H1 (cell line): ENCODE results near the gene PRKG2. TPM values are rescaled to one million over a fixed set of nuclear protein-coding genes. Genes with fewer than 3 reads are reported as not detected.

Experiments
- CTCF ChIA-PET: fragments of 300-600 bp; sonication (Branson Sonifier 250); formaldehyde crosslinking; loops from one replicate; lab custom pipeline; 2021; ENCODE audit not compliant: partially characterized antibody; lab: Charles Lee
- POLR2A ChIA-PET: fragments of 300-600 bp; sonication (Branson Sonifier 250); formaldehyde crosslinking; loops from one replicate; lab custom pipeline; 2021; ENCODE audit warnings: inconsistent platforms; ENCODE audit not compliant: partially characterized antibody; lab: Charles Lee
- DNase-seq, 2 experiments: peaks; one replicate each; pipeline versions ENCODE4 v3.0.0 to v3.0.0-alpha.2; 2010 to 2022; ENCODE audit warnings: low spot score in 2 of 2, low read depth in 1 of 2, mixed read lengths in 1 of 2
- FAIRE-seq: peaks from 2 replicates; lab custom pipeline; 2011; peaks lifted over from hg19 to GRCh38; lab: Jason Lieb, UNC
- H2AFZ ChIP-seq: 2 replicates; pipeline ENCODE4 v1.8.1; 2012; ENCODE audit warnings: low read length, inconsistent platforms
- H2AK5ac ChIP-seq: 2 replicates; pipeline ENCODE4 v1.6.1; 2013; ENCODE audit warnings: low read depth, low read length
- H2BK120ac ChIP-seq: replicated peaks from 2 replicates; pipeline ENCODE3; 2013; ENCODE audit warnings: low read depth, low read length, inconsistent platforms
- H2BK12ac ChIP-seq: 2 replicates; pipeline ENCODE4 v1.6.1; 2013; ENCODE audit warnings: low read depth, low read length
- H2BK15ac ChIP-seq: 2 replicates; pipeline ENCODE4 v1.6.1; 2013; ENCODE audit warnings: low read length
- H2BK20ac ChIP-seq: 2 replicates; pipeline ENCODE4 v1.6.1; 2013; ENCODE audit warnings: low read length
- H2BK5ac ChIP-seq: 2 replicates; pipeline ENCODE4 v1.6.1; 2013; ENCODE audit warnings: low read depth, low read length
- H3K14ac ChIP-seq: 2 replicates; pipeline ENCODE4 v1.6.1; 2013; ENCODE audit warnings: inconsistent platforms; ENCODE audit not compliant: insufficient read length
- H3K18ac ChIP-seq: 2 replicates; pipeline ENCODE4 v1.6.1; 2013; ENCODE audit warnings: low read length; ENCODE audit errors: extremely low read depth
- H3K23ac ChIP-seq: 2 replicates; pipeline ENCODE4 v1.6.1; 2013; ENCODE audit warnings: inconsistent platforms; ENCODE audit not compliant: insufficient read length
- H3K23me2 ChIP-seq: 2 replicates; pipeline ENCODE4 v1.6.1; 2013; ENCODE audit warnings: low read depth, low read length
- H3K27ac ChIP-seq: 2 replicates; pipeline ENCODE4 v1.6.1; 2011; ENCODE audit warnings: low read depth, low read length, inconsistent platforms
- H3K27me3 ChIP-seq, 4 experiments: replicated peaks in 1 of 4; 1 replicate in 1 of 4; 2 replicates in 3 of 4; pipeline versions ENCODE4 v1.6.1 to v1.8.1; 2011 to 2013; ENCODE audit warnings: low read length in 3 of 4, mild to moderate bottlenecking in 3 of 4, inconsistent platforms in 2 of 4, mixed read lengths in 2 of 4, moderate library complexity in 1 of 4; ENCODE audit not compliant: control insufficient read depth in 3 of 4, insufficient read depth in 3 of 4; ENCODE audit errors: extremely low read depth in 1 of 4
- H3K36me3 ChIP-seq, 4 experiments: 2 replicates each; pipeline versions ENCODE4 v1.6.1 to v1.8.1; 2011 to 2013; ENCODE audit warnings: mild to moderate bottlenecking in 4 of 4, low read length in 3 of 4, moderate library complexity in 2 of 4, control low read depth in 1 of 4, inconsistent platforms in 1 of 4; ENCODE audit not compliant: insufficient read depth in 4 of 4, control insufficient read depth in 2 of 4
- H3K4ac ChIP-seq: replicated peaks from 2 replicates; pipeline ENCODE3; 2013; ENCODE audit warnings: low read length, low read depth, mixed read lengths, inconsistent platforms; ENCODE audit not compliant: insufficient read length
- H3K4me1 ChIP-seq, 4 experiments: replicated peaks in 1 of 4; 1 replicate in 1 of 4; 2 replicates in 3 of 4; pipeline versions ENCODE4 v1.6.1 to v1.8.1; 2011 to 2013; ENCODE audit warnings: low read length in 3 of 4, inconsistent platforms in 2 of 4, mixed read lengths in 1 of 4; ENCODE audit not compliant: insufficient read depth in 4 of 4, control insufficient read depth in 3 of 4
- H3K4me2 ChIP-seq, 2 experiments: 2 replicates each; pipeline versions ENCODE4 v1.6.1 to v1.8.1; 2011 to 2013; ENCODE audit warnings: low read depth in 2 of 2, low read length in 2 of 2, control low read depth in 1 of 2, inconsistent platforms in 1 of 2, mild to moderate bottlenecking in 1 of 2; ENCODE audit not compliant: insufficient read depth in 1 of 2
- H3K4me3 ChIP-seq, 4 experiments: fragments of 200-600, 300-600 bp in 1 of 4; sonication (generic), shearing (Covaris generic), sonication (Bioruptor Twin) in 1 of 4; 2 replicates each; pipeline versions ENCODE4 v1.5.1 to v1.8.1; 2011 to 2016; ENCODE audit warnings: low read length in 4 of 4, low read depth in 3 of 4, control low read depth in 2 of 4, inconsistent platforms in 2 of 4, mild to moderate bottlenecking in 2 of 4, mixed read lengths in 1 of 4, moderate library complexity in 1 of 4; ENCODE audit not compliant: insufficient read depth in 2 of 4; ENCODE audit errors: extremely low read depth in 1 of 4
- H3K56ac ChIP-seq: replicated peaks from 2 replicates; pipeline ENCODE3; 2013; ENCODE audit warnings: low read depth, mild to moderate bottlenecking, mixed read lengths, low read length, inconsistent platforms; ENCODE audit not compliant: insufficient read length
- H3K79me1 ChIP-seq: 2 replicates; pipeline ENCODE4 v1.6.1; 2013; ENCODE audit warnings: low read depth, low read length, control low read depth
- H3K79me2 ChIP-seq, 2 experiments: 2 replicates each; pipeline versions ENCODE4 v1.6.1 to v1.8.1; 2012 to 2013; ENCODE audit warnings: low read length in 2 of 2, mild to moderate bottlenecking in 2 of 2, inconsistent platforms in 1 of 2; ENCODE audit not compliant: insufficient read depth in 2 of 2, control insufficient read depth in 1 of 2
- H3K9ac ChIP-seq, 4 experiments: replicated peaks in 1 of 4; 1 replicate in 1 of 4; 2 replicates in 3 of 4; pipeline versions ENCODE4 v1.6.1 to v1.8.1; 2011 to 2013; ENCODE audit warnings: low read depth in 3 of 4, low read length in 3 of 4, control low read depth in 2 of 4, mild to moderate bottlenecking in 2 of 4, moderate library complexity in 2 of 4, inconsistent platforms in 1 of 4; ENCODE audit errors: extremely low read depth in 1 of 4
- H3K9me3 ChIP-seq, 2 experiments: 2 replicates each; pipeline versions ENCODE4 v1.6.1 to v1.8.1; 2012 to 2013; ENCODE audit warnings: mild to moderate bottlenecking in 2 of 2, moderate library complexity in 2 of 2, control low read depth in 1 of 2, inconsistent platforms in 1 of 2, low read depth in 1 of 2, low read length in 1 of 2, mixed read lengths in 1 of 2; ENCODE audit not compliant: insufficient read depth in 2 of 2
- H4K20me1 ChIP-seq, 2 experiments: replicated peaks in 1 of 2; 2 replicates each; pipeline versions ENCODE3 to v1.8.1; 2011 to 2013; ENCODE audit warnings: inconsistent platforms in 2 of 2, low read length in 2 of 2, mild to moderate bottlenecking in 1 of 2; ENCODE audit not compliant: insufficient read depth in 2 of 2, control insufficient read depth in 1 of 2
- H4K5ac ChIP-seq: 2 replicates; pipeline ENCODE4 v1.6.1; 2013; ENCODE audit warnings: low read length, low read depth, mixed read lengths, inconsistent platforms; ENCODE audit not compliant: insufficient read length
- H4K8ac ChIP-seq: 2 replicates; pipeline ENCODE4 v1.8.0; 2013; ENCODE audit warnings: mild to moderate bottlenecking, moderate library complexity, low read length, inconsistent platforms; ENCODE audit not compliant: insufficient read depth; ENCODE audit errors: extremely low read depth
- H4K91ac ChIP-seq: replicated peaks from 2 replicates; pipeline ENCODE3; 2013; ENCODE audit warnings: low read length, mixed read lengths, inconsistent platforms; ENCODE audit not compliant: insufficient read length
- polyA plus RNA-seq, 7 experiments: library from polyadenylated mRNA; depleted of rRNA in 3 of 7; stranded (reverse) in 5 of 7; unstranded in 2 of 7; fragments of >200 nt in 5 of 7; fragments of 200-250 nt in 2 of 7; gene quantifications; 1 replicate in 5 of 7; 2 replicates in 1 of 7; 4 replicates in 1 of 7; pipeline versions ENCODE4 v1.2.1 to v1.2.3, GENCODE V29; 2011 to 2013; ENCODE audit warnings: missing spikeins in 2 of 7, mixed read lengths in 2 of 7
- total RNA-seq: library from RNA; stranded (reverse); fragmentation: NEBNext Ultra II Directional; extraction: Animal tissue kit (Norgen Biotek cat#: 25700); gene quantifications from 2 replicates; pipeline ENCODE4 v1.2.1, GENCODE V29; 2021
- TF ChIP-seq, protein P1 (sequence below): IDR thresholded peaks from 2 replicates; pipeline ENCODE4 v1.6.1; 2012; ENCODE audit warnings: inconsistent platforms

The PRKG2 gene
- total and polyA plus RNA-seq, 2 of the 8 experiments (the other 6 are each of a cell fraction or from before 2014, with no cell fraction given), result 0.45 to 1.2 TPM

DNA sequence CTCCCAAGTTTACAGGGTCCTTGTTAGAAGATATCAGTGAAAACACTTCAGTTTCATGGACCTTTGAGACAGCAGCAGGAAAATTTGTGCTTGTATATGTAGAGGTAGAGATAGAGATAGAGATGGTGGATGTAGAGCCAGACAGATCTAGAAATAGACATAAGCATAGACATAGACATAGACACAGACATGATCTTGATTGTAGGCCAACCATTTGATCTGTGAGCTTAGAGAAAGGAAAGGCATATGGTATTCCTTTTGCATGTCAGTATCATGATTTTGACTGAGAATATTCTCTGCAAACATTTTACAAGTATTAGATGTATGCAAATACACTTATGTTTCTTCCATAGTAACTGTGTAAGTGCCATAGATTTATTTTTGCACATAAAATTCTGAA is 65.0 kb downstream of the PRKG2 start:
- H3K27ac ChIP-seq, result no peak overlapping the region
- H2AK5ac ChIP-seq, result no peak overlapping the region
- H4K91ac ChIP-seq, result no peak overlapping the region
- no peak overlapping the region for H3K9ac ChIP-seq
- H3K18ac ChIP-seq, result no peak overlapping the region
- H3K36me3 ChIP-seq, result no peaks in the 10 kb centered on the region
- no peak overlapping the region for H3K23ac ChIP-seq
- no peak overlapping the region for H2BK5ac ChIP-seq
- CTCF ChIA-PET, result interaction anchor here (1.5 kb wide), 1 partner anchor 18 kb away, joined by 4 read pairs; no protein-coding TSS in a partner anchor
- H2AFZ ChIP-seq, result no peak overlapping the region
- no peak overlapping the region for H2BK15ac ChIP-seq
- H3K79me1 ChIP-seq, result no peaks in the 10 kb centered on the region
- POLR2A ChIA-PET, result no interaction called here
- H3K9me3 ChIP-seq, result no peaks in the 10 kb centered on the region
- H3K23me2 ChIP-seq, result no peaks in the 10 kb centered on the region
- no peaks in the 10 kb centered on the region for H3K27me3 ChIP-seq
- TF ChIP-seq, protein P1, sequence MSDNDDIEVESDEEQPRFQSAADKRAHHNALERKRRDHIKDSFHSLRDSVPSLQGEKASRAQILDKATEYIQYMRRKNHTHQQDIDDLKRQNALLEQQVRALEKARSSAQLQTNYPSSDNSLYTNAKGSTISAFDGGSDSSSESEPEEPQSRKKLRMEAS, result no peak
- no peak overlapping the region for H3K56ac ChIP-seq
- H2BK20ac ChIP-seq, result no peak overlapping the region
- H3K4me1 ChIP-seq, result no peaks in the 10 kb centered on the region
- FAIRE-seq (no peak), DNase-seq (no peak)
- no peak overlapping the region for H3K4me2 ChIP-seq
- H4K20me1 ChIP-seq, result no peaks in the 10 kb centered on the region
- H4K8ac ChIP-seq, result no peak overlapping the region
- no peak overlapping the region for H3K4me3 ChIP-seq
- H3K14ac ChIP-seq, result no peak overlapping the region
- H3K4ac ChIP-seq, result no peak overlapping the region
- H2BK120ac ChIP-seq, result no peak overlapping the region
- no peak overlapping the region for H4K5ac ChIP-seq
- no peaks in the 10 kb centered on the region for H3K79me2 ChIP-seq
- H2BK12ac ChIP-seq, result no peak overlapping the region
